ENCODE measurements around the gene FOXL1. TPM values are rescaled to one million over a fixed set of nuclear protein-coding genes. Genes with fewer than 3 reads are reported as not detected.

The FOXL1 gene
- total RNA-seq, 1 experiment from 2014 or later, result 9.3 TPM

- Histone ChIP-seq H3K9me3 (ENCODE audit: control insufficient read depth, insufficient read depth, low read depth, low read length) (no peaks in the 10 kb centered on the region), H3K4me1 (ENCODE audit: control insufficient read depth, insufficient read depth, low read length) (no peaks in the 10 kb centered on the region), H3K36me3 (ENCODE audit: control insufficient read depth, insufficient read depth, low read length) (no peaks in the 10 kb centered on the region), H3K4me3 (ENCODE audit: low read depth in 2 of 2, low read length in 2 of 2) (no peak overlapping the region), H3K27ac (ENCODE audit: low read length) (no peak overlapping the region), H3K27me3 (ENCODE audit: control insufficient read depth, insufficient read depth, low read length) (no peaks in the 10 kb centered on the region)
- CTCF ChIA-PET, result no interaction called here
- intact Hi-C loops (cut with micrococcal nuclease; ENCODE audit: unreplicated experiment) (no loop called here), in situ Hi-C loops (cut with HindIII; ENCODE audit: low pct_unique_long_range_greater_than_20kb, low sequenced_read_pairs) (no loop called here)
- POLR2A ChIA-PET, result no interaction called here
- ATAC-seq (no peak), DNase-seq (ENCODE audit: low read depth, low spot score) (no peak)
- TF ChIP-seq POLR2AphosphoS5 (IDR thresholded peaks at IDR 0.05; ENCODE audit: low read depth, low read length) (no peak), SIN3A (IDR thresholded peaks at IDR 0.05; ENCODE audit: borderline replicate concordance, insufficient read depth, low read depth, low read length) (no peak), REST (IDR thresholded peaks at IDR 0.05; ENCODE audit: insufficient read depth in 1 of 2, low read depth in 2 of 2, low read length in 1 of 2) (no peak), TCF7L2 (IDR thresholded peaks at IDR 0.05; ENCODE audit: low read depth, low read length) (no peak), CTCF (IDR thresholded peaks at IDR 0.05) (no peak)
- BruUV-seq (replicated peaks), result no TSS peak
Measured at GRCh38 chr16:86538196-86538780, 40.1 kb upstream of the FOXL1 start.

- BruUV-seq (replicated peaks), result no TSS peak
- no peak for ATAC-seq
- Histone ChIP-seq H3K36me3 (ENCODE audit: control insufficient read depth, insufficient read depth, low read length) (no peaks in the 10 kb centered on the region), H3K4me1 (ENCODE audit: control insufficient read depth, insufficient read depth, low read length) (no peaks in the 10 kb centered on the region), H3K9me3 (ENCODE audit: control insufficient read depth, insufficient read depth, low read depth, low read length) (no peaks in the 10 kb centered on the region), H3K27me3 (ENCODE audit: control insufficient read depth, insufficient read depth, low read length) (no peaks in the 10 kb centered on the region), H3K27ac (ENCODE audit: low read length) (no peak overlapping the region), H3K4me3 (ENCODE audit: low read depth in 2 of 2, low read length in 2 of 2) (no peak overlapping the region)
- DNase-seq (ENCODE audit: low read depth, low spot score), result no peak
- intact Hi-C loops (cut with micrococcal nuclease; ENCODE audit: unreplicated experiment) (no loop called here), in situ Hi-C loops (cut with HindIII; ENCODE audit: low pct_unique_long_range_greater_than_20kb, low sequenced_read_pairs) (no loop called here)
- ChIA-PET POLR2A (no interaction called here), CTCF (no interaction called here)
- TF ChIP-seq TCF7L2 (IDR thresholded peaks at IDR 0.05; ENCODE audit: low read depth, low read length) (no peak), REST (IDR thresholded peaks at IDR 0.05; ENCODE audit: insufficient read depth in 1 of 2, low read depth in 2 of 2, low read length in 1 of 2) (no peak), SIN3A (IDR thresholded peaks at IDR 0.05; ENCODE audit: borderline replicate concordance, insufficient read depth, low read depth, low read length) (no peak), POLR2AphosphoS5 (IDR thresholded peaks at IDR 0.05; ENCODE audit: low read depth, low read length) (no peak), CTCF (IDR thresholded peaks at IDR 0.05) (no peak)
Measured at GRCh38 chr16:86540894-86541293, 37.5 kb upstream of the FOXL1 start.
